Testis (tissue), 3 donors: ENCODE data around the gene PSMG1. TPM values are rescaled to one million over a fixed set of nuclear protein-coding genes. Genes with fewer than 3 reads are reported as not detected.

Experiments
- polyA plus RNA-seq: library from polyadenylated mRNA; stranded (reverse); fragments of 350-450 nt; fragmentation: Illumina TruSeq; extraction: RNeasy Lipid Tissue Mini Kit (QIAGEN cat#74804); gene quantifications from one replicate; pipeline ENCODE4 v1.2.3, GENCODE V29; 2014; ENCODE audit warnings: low read depth, low replicate concordance; ENCODE audit not compliant: insufficient read depth
- total RNA-seq, 2 donors: library from RNA; depleted of rRNA; stranded (reverse); fragments of >200 nt; gene quantifications; one replicate each; pipeline ENCODE4 v1.2.3, GENCODE V29; 2016

Gene PSMG1
- total and polyA plus RNA-seq, 3 donors from 2014 or later = 95.4 to 463 (median 113) TPM

Other genes starting within 250 kb of the PSMG1 start
- 100 to 1,000 TPM; 102 to 123 TPM for gene BRWD1, start 130.2 kb upstream of the PSMG1 start, total RNA-seq
- gene BRWD1, start 130.2 kb upstream of the PSMG1 start, polyA plus RNA-seq = 32.8 TPM
- gene HMGN1, start 165.6 kb upstream of the PSMG1 start, total RNA-seq = 100 to 1,000 TPM; 162 to 177 TPM
- 203 TPM for gene HMGN1, start 165.6 kb upstream of the PSMG1 start, polyA plus RNA-seq